Posterior vena cava (tissue), 2 donors: Measurements from ENCODE around the gene VEPH1. TPM values are rescaled to one million over a fixed set of nuclear protein-coding genes. Genes with fewer than 3 reads are reported as not detected.

Source experiments
- DNase-seq: peaks from one replicate; pipeline ENCODE4 v3.0.0-alpha.2; 2020; ENCODE audit warnings: low spot score
- intact Hi-C, 2 donors: fragments of 100-400 bp; cut with DNase I; formaldehyde crosslinking; loops; one replicate each; pipeline versions ENCODE4 v1.14.1 to v1.14.2; 2022 to 2023
- total RNA-seq, 2 donors: library from RNA; stranded (reverse); fragmentation: NEBNext Ultra II Directional; extraction: Animal tissue kit (Norgen Biotek cat#: 25700); gene quantifications; one replicate each; pipeline ENCODE4 v1.2.1, GENCODE V29; 2021
- donor health status: DM: yes; HTN: yes; CAD: no.
- donor health status: DM: yes; HTN: yes; CAD: no.

The VEPH1 gene
- total RNA-seq, 2 donors from 2014 or later = 0.24 to 1.7 TPM

DNA sequence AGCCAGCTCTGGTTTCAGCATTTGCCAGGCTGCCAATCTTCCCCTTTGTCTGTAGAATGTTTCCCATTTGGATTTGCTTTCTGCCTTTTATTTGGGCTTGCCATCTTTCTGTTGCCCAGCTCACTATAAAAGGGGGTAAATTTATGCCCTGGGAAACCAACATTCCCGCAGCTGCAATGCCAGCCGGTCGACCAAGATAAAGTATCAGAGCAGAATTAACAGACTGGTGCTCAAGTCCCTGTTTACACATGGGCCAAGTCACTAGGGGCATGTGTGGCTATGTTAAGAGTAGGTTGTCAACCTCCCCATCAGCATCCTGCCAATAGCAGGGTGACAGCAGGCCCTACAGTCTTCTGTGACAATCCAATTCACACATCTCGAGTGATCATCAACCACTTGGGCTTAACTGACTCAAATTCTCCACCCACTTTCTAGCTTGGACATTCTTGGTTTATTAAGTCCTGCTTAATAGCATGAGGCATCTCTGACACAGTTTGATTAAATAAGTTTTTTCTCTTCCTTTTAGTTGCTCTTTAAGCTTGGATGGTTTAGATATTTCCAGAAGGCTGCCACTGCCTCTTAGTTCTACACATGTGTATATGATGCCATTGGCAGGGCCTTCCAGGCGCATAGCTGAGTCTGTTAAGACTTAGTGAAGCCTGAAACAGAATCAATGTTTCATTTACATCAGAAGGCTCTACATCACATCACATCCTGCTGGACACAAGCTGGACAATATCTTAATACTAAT is 24.1 kb upstream of the VEPH1 start:
- no peak for DNase-seq
- intact Hi-C loops = no loop called here

DNA sequence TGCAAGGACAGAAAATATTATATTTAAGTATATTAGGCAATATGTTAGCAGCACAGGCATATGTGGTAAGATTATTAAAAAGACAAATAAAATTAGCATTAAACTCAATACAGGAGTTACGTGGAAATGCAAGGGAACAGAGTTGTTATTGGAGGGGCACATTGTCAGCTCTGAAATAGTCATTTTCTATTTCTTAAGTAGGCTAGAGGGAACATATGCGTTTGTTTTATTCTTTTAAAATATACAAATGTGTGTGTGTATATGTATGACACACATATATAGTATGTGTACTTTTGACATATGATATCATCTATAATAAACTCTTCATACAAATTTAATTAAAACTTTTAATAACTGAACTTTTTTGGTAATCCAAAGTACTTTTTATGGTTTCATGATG is 22.8 kb upstream of the VEPH1 start:
- DNase-seq = no peak
- intact Hi-C loops = no loop called here

DNA sequence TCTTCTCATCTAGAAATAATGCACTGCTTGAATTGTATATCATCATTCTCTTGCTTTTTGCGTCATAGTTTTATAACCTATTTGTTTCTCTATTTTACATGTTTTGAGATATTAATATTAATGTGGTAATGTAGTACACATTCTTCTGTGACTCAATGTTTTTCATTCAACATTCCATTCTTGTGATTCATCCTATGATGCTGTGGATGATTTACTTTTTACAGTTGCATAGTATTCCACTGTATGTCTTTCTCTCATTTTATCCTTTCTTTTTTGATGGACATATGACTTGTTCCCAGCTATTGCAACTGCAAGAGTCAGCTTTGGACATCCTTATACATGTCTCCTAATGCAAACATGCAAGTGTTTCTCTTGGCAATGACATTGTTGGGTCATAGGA is 20.6 kb upstream of the VEPH1 start:
- no peak for DNase-seq
- intact Hi-C loops = no loop called here

DNA sequence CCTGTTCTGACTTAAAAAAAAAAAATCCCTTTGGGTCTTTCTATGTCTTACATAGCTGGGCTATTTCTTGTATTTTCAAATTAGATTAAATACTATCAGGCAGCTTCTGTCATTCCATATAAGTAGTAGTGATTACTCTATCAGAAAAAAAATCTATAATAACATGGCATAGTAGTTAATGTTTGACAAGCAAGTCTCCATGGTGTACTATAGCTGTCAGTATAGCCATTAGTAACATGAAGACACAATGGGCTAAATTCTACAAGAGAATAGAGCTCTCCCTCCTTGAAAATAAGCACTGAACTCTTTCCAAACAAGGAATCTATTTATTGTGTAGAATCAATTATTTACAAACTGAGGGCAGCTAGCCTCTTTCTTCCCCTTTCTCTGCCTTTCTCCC is 19.4 kb upstream of the VEPH1 start:
- intact Hi-C loops = no loop called here
- DNase-seq = no peak

DNA sequence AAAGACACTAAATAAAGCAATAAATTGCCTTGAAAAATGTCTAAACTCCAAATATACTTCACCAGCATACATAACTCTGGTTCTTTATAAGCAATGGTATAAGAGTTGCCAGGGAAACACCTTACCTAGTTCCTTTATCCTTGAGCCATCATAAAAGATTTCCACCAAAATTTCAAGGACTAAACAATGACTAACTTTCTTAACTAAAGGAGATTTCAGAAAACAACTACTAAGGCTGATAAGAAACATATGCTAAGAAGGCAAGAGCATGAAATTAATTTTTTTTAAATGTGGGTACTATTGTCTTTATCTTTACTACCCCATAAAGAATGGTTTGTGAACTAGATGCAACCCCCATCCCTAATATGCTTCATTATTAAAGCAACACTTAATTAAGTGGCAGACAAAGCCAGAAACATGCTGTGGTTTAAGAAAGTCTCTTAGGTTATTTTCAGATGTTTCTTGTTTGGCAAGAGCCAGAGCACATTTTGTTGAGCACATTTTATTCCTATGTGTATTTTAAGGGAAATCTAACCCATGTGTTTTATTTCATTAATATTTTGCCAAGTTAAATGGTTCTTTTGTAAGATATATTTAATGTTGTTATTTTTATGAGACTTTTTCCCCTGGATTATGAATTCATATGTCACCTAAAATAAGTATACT is 17.4 kb upstream of the VEPH1 start:
- intact Hi-C loops = no loop called here

DNA sequence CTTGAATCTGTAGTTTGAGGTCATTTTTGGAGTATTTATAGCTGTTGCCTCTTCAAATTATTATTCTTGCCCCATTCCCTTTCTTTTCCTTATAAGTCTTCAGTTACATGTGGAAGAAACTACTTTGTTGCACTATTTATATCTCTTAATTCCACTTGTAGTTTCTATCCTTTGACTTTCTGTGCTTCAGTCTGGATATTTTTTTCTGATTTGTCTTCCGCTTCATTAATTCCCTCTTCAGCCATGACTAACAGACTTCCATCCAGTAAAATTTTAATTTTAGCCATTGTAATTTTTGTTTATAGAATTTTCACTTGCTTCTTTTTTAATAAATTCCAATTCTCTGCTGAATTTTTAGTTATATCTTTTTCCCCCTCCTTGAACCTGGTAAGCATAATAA is 15.7 kb upstream of the VEPH1 start:
- no peak for DNase-seq
- intact Hi-C loops = no loop called here

More for the DNA sequence above, 17.4 kb upstream of the VEPH1 start:
- no peak for DNase-seq

DNA sequence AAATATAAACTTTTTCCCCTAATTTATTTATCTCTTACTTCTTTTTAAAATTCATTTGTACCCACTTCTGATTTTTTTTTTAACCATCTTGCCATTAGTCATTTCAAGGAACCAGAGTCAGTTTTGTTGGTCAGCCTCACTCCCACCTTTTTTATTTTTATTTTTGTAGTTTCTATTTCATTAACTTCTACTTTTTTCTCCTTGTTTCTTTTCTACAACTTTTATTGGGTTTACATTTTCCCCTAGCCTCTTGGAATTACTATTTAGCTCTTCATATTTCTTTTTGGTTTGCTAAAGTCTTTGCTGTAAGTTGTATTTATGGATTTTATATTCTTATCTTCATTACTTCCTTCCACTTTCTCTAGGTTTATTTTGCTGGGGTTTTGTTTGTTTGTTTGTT is 13.7 kb upstream of the VEPH1 start:
- intact Hi-C loops = no loop called here
- no peak for DNase-seq

DNA sequence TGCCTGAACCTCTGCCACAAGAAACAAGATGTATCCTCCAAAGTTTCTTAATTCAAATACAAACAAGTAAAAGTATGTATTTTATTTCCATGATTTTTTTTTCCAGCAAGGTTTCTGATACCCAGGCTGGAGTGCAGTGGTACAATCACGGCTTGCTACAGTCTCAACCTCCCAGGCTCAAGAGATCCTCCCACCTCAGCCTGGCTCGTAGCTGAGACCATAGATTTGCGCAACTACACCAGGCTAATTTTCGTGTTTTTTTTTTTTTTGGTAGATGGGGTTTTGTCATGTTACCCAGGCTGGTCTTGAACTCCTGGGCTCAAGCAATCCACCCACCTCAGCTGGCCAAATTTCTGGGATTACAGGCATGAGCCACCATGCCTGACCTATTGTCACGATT is 12.2 kb upstream of the VEPH1 start:
- no peak for DNase-seq
- intact Hi-C loops = no loop called here

DNA sequence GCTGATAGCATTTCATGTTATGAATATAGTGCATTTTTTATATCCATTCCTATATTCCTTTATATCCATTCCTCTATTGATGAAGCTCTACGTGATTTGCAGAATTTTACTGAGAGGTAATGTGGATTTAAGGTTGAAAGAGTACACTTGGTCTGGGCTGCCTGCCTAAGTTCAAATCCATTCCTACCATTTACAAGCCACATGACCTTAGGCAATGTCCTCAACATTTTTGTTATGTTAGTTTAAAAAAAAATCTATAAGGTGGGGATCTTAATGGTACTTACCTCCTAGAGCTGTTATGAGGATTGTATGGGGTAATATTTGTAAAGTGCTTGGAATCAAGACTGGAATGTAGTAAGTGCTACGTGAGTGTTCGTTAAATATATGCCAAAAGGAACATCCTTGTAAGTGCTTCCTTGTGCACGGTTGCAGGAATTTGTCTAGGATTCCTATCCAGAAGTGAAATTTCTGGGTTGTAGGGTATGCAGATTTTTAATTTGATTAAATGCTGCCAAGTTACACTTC is 11.2 kb upstream of the VEPH1 start:
- no peak for DNase-seq
- intact Hi-C loops = no loop called here

DNA sequence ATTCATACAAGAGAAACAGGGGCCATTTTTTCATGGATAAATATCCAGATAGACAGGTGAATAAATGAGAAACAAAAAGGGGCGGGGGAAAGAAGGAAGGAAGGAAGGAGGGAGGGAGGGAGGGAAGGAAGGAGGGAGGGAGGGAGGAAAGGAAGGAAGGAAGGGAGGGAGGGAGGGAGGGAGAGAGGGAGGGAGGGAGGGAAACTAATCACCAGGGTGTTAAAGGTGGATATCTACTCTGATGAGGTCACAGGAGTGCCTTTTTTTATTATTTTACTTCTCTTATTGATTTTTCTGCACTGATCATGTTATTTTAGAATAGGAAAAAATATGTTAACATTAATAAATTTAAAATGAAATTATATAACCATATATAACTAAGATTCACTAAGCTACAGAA is 10.4 kb upstream of the VEPH1 start:
- intact Hi-C loops = no loop called here
- no peak for DNase-seq

DNA sequence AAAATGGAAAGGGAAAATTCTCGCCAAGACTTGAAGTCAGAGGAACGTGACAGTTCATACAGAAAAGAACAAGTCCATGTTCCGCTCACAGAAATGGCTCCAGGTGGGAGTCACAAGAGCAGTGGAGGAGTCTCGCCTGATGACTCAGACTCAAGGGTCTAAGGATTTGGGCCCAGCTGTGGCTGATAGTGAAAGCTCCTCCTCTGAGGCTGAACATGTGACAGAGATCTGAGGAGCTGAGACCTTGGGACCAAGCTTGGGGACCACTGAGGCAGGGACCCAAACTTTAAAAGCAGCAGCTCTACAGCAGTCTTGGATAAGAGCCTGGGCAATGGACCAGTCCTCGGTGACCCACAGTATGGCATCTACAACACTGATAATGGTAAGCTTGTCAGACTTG is 9.3 kb upstream of the VEPH1 start:
- intact Hi-C loops = no loop called here
- DNase-seq = no peak

DNA sequence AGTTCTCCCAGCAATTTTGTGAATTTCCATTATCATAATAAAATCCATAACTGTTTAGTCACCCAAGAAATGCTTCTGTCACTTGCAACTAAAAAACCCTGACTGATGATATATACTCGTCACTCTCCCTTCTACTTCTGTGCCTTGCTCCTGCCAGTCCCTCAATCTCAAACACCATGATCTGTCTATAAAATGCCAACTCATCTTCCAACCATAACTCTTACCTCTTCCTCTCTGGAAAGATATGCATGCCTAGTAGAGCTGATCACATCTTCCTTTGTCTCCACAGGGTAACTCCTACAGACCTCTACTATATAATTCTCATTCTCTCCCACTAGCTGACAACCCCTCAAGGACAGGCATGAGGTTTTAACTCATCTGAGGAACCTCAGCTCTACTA is 5.2 kb upstream of the VEPH1 start:
- DNase-seq = no peak
- intact Hi-C loops = no loop called here

DNA sequence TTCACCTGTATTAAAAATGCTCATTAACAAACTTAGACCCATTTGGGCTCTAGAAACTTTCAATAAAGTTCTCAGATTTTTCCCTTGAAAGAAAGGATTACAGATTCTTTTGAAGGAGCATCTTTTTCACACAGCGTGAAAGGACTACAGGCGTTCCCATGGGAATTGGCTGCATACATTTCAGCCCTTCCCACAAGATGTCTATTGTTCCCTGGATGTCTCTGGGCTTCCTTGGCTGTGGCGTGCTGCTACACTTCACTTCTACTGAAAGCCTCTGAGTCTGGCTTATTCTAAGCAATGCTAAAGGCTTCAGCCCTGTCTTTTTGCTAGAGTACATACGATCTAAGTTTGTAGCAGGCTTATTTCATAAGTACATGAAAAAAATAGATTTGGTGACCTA is 1.4 kb downstream of the VEPH1 start:
- DNase-seq = no peak
- intact Hi-C loops = no loop called here

DNA sequence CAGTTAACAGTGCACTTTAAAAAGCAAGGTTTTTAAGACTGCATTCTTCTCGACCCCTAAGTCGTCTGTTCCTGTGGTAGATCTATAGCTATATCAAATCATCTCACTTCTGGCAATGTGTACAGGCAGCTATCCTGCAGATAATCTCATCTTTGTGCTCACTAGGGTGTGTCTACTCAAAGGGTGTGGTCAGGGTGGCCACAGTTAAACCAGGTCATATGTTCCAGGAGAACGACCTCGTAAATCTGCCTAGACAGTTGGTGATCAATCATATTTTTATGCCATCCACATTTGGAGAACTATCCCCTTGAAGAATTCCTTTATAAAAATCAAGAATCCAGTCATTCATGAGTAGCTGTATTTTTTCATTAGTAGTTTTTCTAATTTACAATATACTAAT is 3.0 kb downstream of the VEPH1 start:
- no peak for DNase-seq
- intact Hi-C loops = no loop called here

DNA sequence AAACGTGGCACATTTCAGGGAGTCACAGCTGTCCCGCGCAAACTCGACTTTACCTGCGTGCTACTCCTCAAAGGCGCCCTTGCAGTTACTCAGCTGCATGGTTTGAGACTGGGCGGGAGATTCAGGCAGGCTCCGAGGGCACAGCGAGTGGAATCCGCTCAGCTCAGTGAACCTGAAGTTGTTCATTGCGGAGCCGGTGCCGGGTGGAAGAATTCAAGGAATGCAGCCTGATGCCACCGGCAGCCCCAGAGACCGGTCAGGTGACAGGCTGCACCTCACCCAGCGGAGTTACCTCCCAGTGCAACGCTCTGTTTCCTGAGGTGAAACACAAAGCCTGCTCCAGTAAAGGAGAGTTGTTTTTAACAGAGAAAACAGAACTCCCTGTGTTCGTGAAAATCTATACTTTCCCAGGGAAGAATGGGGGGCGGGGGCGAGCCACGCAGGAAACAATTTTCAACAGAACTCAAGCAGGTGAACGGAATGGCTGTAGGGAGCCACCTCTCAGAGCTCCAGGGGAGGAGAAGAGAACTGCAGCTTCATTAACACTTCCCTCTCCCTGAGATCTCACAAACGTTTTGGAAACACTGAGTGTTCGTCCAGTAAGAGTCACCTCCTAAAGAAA is 3.8 kb downstream of the VEPH1 start:
- no peak for DNase-seq
- intact Hi-C loops = loop anchor here in 1 of 2 donors (10.0 kb wide), 1 partner anchor 295 kb away; no protein-coding TSS in a partner anchor

DNA sequence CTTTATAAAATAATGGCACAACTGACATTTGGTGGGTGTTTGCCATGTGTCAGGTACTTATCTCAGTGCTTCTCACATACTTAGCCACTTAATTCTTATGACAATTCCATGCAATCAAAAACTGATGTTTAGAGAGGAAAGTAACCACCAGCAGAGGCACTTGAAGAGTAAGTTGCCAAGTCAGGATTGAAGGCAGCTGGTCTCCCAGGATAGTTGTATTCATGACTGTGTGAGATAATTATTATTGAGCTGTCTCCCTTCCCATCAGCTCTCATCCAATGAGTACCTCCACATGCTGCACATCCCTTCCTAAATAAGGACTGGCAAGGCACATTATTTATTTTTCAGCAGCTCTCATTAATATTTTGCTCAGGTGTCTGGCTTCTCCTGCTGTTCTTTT is 4.8 kb downstream of the VEPH1 start:
- DNase-seq = no peak
- intact Hi-C loops = loop anchor here in 1 of 2 donors (10.0 kb wide), 1 partner anchor 294 kb away; no protein-coding TSS in a partner anchor

DNA sequence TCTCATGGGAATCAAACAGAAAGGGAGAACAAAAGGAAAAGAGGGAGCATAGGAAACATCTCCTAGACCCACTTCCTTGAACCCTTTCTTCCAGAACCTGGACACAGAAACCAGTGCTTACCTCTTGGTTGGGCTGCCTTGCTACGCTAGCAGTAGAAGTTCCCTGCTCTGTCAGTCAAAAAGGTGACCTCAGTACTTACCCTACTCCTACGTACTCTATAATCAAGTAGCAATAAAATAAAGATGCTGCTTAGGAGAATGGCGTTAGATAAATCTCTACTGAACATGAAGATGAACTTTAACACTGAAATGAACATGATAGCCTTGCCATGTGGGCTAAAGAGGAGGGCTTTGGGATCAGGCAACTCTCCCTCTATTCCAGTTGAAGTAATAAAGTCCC is 7.4 kb downstream of the VEPH1 start:
- intact Hi-C loops = loop anchor here in 1 of 2 donors (10.0 kb wide), 1 partner anchor 291 kb away; no protein-coding TSS in a partner anchor
- no peak for DNase-seq

DNA sequence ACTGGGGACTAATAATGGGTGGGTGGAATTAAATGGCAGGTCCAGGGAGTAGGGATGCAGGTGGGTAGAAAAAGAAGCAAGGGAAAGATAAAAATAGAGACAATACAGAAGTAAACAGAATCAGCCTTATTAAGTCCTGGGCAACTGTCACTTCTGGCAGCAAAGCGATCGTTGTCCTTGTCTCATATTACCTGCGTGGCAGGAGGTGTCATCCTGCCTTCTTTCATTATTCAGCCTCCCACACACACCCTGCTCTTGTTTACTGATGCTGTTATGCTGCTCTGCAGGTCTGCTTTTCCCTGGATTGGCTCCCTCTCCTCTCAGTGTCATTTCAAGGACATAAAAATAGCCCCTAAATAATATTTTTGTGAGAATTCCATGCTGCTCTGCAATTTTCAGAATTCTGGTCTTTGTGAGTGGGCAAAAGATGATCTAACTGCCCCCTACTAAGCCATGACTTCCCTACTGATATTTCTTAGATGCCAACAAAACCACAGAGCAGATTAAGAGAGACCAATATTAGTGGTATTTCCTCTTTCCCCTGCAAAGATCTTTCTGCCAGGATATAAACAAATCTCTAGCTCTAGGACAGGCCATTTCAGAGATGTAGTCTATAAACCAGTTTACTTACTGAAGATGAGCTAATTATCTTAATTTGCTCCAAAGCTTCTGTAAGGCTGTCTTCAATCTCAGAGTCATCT is 8.5 kb downstream of the VEPH1 start:
- intact Hi-C loops = loop anchor here (5.0 to 10.0 kb wide), 2 partner anchors 290 to 292 kb away; no protein-coding TSS in a partner anchor
- no peak for DNase-seq
